Gastroesophageal sphincter (tissue), 3 donors: ENCODE measurements around the gene FOXO3B.
"Not testable (repeated sequence)": the region's sequence is repeated elsewhere in the genome, so short reads cannot be mapped to it uniquely, and the experiment has no call there.

ENCODE experiments used
- POLR2A ChIP-seq, 2 donors: fragments of 450-650 bp; IDR thresholded peaks; one replicate each; pipeline ENCODE4 v1.6.1; 2017; ENCODE audit warnings: antibody characterized with exemption in 2 of 2, mild to moderate bottlenecking in 2 of 2, moderate library complexity in 1 of 2
- POLR2AphosphoS5 ChIP-seq: sonication (generic); formaldehyde crosslinking; IDR thresholded peaks from one replicate; pipeline ENCODE4 v1.6.1; 2017; ENCODE audit warnings: antibody characterized with exemption
- TF ChIP-seq, protein P1 (sequence below), 4 experiments: fragments of 200-600 bp in 2 of 4; fragments of 450-650 bp in 2 of 4; sonication (generic) in 1 of 4; IDR thresholded peaks; one replicate each; pipeline ENCODE4 v1.5.1; 2017 to 2019; ENCODE audit warnings: antibody characterized with exemption in 4 of 4, mild to moderate bottlenecking in 2 of 4, moderate library complexity in 2 of 4

- TF ChIP-seq, protein P1, sequence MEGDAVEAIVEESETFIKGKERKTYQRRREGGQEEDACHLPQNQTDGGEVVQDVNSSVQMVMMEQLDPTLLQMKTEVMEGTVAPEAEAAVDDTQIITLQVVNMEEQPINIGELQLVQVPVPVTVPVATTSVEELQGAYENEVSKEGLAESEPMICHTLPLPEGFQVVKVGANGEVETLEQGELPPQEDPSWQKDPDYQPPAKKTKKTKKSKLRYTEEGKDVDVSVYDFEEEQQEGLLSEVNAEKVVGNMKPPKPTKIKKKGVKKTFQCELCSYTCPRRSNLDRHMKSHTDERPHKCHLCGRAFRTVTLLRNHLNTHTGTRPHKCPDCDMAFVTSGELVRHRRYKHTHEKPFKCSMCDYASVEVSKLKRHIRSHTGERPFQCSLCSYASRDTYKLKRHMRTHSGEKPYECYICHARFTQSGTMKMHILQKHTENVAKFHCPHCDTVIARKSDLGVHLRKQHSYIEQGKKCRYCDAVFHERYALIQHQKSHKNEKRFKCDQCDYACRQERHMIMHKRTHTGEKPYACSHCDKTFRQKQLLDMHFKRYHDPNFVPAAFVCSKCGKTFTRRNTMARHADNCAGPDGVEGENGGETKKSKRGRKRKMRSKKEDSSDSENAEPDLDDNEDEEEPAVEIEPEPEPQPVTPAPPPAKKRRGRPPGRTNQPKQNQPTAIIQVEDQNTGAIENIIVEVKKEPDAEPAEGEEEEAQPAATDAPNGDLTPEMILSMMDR (IDR thresholded peaks at IDR 0.05): not testable (repeated sequence)
- not testable (repeated sequence) for TF ChIP-seq POLR2A (IDR thresholded peaks at IDR 0.05); POLR2AphosphoS5
Measured at GRCh38 chr17:18723509-18723908, 41.4 kb upstream of the FOXO3B start.
